ENCODE measurements around the gene GATAD2B.

The GATAD2B gene

DNA sequence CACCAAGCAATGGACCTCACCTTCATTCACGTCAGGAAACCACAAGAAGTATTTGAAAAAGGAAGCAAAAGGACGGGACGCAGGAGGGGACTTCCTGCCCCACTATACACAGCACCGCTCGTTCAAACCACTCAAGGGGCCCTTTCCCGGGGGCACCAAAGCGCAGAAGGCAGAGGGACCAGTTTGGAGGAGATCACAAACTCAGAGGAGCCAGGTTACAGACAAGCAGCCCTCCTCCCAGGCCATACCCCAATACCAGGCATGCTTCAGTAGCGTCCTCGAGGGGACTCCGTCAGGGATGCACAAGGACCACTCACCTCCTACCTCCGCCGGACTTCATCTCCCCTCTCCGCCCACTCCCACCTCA is 35.0 kb upstream of the GATAD2B start:
- no peak for TF ChIP-seq OSR1 (CRISPR knock-in tag; IDR thresholded peaks at IDR 0.05)
- TF ChIP-seq, protein P1, sequence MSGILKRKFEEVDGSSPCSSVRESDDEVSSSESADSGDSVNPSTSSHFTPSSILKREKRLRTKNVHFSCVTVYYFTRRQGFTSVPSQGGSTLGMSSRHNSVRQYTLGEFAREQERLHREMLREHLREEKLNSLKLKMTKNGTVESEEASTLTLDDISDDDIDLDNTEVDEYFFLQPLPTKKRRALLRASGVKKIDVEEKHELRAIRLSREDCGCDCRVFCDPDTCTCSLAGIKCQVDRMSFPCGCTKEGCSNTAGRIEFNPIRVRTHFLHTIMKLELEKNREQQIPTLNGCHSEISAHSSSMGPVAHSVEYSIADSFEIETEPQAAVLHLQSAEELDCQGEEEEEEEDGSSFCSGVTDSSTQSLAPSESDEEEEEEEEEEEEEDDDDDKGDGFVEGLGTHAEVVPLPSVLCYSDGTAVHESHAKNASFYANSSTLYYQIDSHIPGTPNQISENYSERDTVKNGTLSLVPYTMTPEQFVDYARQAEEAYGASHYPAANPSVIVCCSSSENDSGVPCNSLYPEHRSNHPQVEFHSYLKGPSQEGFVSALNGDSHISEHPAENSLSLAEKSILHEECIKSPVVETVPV (CRISPR knock-in tag; IDR thresholded peaks at IDR 0.05) = no peak
- TF ChIP-seq, protein P2, sequence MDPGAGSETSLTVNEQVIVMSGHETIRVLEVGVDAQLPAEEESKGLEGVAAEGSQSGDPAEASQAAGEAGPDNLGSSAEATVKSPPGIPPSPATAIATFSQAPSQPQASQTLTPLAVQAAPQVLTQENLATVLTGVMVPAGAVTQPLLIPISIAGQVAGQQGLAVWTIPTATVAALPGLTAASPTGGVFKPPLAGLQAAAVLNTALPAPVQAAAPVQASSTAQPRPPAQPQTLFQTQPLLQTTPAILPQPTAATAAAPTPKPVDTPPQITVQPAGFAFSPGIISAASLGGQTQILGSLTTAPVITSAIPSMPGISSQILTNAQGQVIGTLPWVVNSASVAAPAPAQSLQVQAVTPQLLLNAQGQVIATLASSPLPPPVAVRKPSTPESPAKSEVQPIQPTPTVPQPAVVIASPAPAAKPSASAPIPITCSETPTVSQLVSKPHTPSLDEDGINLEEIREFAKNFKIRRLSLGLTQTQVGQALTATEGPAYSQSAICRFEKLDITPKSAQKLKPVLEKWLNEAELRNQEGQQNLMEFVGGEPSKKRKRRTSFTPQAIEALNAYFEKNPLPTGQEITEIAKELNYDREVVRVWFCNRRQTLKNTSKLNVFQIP (CRISPR knock-in tag; IDR thresholded peaks at IDR 0.05; ENCODE audit: borderline replicate concordance, low read depth) = no peak
- no peak for TF ChIP-seq ZFP3 (CRISPR knock-in tag; IDR thresholded peaks at IDR 0.05)
- no peak for TF ChIP-seq BACH2 (CRISPR knock-in tag; IDR thresholded peaks at IDR 0.05; ENCODE audit: borderline replicate concordance)
- no peak for TF ChIP-seq ZNF70 (CRISPR knock-in tag; IDR thresholded peaks at IDR 0.05)
- TF ChIP-seq TOX (CRISPR knock-in tag; IDR thresholded peaks at IDR 0.05; ENCODE audit: borderline replicate concordance) = no peak
- no peak for TF ChIP-seq CSDC2 (CRISPR knock-in tag; IDR thresholded peaks at IDR 0.05)
- TF ChIP-seq, protein P3, sequence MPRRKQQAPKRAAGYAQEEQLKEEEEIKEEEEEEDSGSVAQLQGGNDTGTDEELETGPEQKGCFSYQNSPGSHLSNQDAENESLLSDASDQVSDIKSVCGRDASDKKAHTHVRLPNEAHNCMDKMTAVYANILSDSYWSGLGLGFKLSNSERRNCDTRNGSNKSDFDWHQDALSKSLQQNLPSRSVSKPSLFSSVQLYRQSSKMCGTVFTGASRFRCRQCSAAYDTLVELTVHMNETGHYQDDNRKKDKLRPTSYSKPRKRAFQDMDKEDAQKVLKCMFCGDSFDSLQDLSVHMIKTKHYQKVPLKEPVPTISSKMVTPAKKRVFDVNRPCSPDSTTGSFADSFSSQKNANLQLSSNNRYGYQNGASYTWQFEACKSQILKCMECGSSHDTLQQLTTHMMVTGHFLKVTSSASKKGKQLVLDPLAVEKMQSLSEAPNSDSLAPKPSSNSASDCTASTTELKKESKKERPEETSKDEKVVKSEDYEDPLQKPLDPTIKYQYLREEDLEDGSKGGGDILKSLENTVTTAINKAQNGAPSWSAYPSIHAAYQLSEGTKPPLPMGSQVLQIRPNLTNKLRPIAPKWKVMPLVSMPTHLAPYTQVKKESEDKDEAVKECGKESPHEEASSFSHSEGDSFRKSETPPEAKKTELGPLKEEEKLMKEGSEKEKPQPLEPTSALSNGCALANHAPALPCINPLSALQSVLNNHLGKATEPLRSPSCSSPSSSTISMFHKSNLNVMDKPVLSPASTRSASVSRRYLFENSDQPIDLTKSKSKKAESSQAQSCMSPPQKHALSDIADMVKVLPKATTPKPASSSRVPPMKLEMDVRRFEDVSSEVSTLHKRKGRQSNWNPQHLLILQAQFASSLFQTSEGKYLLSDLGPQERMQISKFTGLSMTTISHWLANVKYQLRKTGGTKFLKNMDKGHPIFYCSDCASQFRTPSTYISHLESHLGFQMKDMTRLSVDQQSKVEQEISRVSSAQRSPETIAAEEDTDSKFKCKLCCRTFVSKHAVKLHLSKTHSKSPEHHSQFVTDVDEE (CRISPR knock-in tag; IDR thresholded peaks at IDR 0.05) = no peak
- TF ChIP-seq ISL1 (CRISPR knock-in tag; IDR thresholded peaks at IDR 0.05) = no peak
- TF ChIP-seq ZNF565 (CRISPR knock-in tag; conservative IDR thresholded peaks at IDR 0.05; ENCODE audit: low read depth) = no peak
- no peak for TF ChIP-seq ZC3H10 (CRISPR knock-in tag; IDR thresholded peaks at IDR 0.05)
- peak; percentile 43 for ATAC-seq

DNA sequence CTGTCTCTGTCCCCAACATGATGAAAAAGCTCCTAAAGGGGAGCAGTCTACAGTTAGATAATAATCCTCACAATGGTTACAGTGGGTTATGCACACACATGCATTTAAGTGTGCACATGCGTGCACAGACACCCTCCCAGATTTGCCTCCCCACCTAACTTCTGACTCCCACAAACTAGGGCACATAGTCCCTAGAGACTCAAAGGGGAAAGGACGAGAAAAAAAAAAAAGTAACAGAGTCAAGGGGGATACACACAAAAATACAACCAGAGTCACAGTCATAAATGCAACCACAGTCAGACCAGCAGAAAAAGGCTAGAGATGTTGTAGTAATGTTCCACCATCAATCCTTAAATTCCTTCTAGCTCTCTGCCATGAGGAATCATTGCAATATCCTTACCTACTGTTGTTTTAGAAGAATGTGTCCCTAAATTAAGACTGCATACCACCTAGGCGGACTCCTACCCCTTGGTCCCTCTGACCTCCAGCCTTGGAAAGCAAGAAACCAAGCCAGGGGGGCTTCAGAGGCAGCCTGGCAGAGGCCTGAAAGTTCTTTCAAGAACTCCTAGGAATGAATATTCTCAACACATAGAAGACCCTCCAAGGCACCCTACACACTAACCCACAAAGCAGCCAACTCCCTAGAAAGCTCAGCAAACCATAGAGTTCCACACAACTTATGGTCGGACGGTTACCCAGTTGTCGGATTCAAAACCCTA is 34.4 kb upstream of the GATAD2B start:
- no peak for TF ChIP-seq ZFP3 (CRISPR knock-in tag; IDR thresholded peaks at IDR 0.05)
- TF ChIP-seq, protein P2 (CRISPR knock-in tag; IDR thresholded peaks at IDR 0.05; ENCODE audit: borderline replicate concordance, low read depth) = no peak
- peak; percentile 0; the same call in 1 of the 3 replicates for ATAC-seq

DNA sequence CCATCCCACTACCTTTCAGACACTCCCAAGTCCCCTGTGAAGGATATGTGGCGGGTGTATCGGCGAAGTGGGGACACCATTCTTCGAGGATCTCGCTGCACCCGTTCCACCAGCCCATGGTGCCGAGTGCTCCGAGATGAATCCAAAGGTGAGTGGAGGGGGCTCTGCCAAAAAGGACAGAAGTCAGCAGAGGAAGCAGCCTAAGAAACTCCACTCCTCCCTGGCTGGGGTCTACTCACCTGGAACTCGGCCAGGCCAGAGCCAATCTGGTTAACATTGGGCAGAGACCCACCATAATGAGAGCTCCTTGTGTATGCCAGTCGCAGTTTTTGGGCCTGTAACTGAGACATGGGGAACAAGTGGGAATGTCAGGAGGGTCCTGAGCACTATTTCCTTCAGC is 32.1 kb upstream of the GATAD2B start:
- TF ChIP-seq ZNF565 (CRISPR knock-in tag; conservative IDR thresholded peaks at IDR 0.05; ENCODE audit: low read depth) = no peak
- no peak for TF ChIP-seq GLIS3 (CRISPR knock-in tag; IDR thresholded peaks at IDR 0.05)
- TF ChIP-seq, protein P3 (CRISPR knock-in tag; IDR thresholded peaks at IDR 0.05) = no peak
- no peak for TF ChIP-seq TOX (CRISPR knock-in tag; IDR thresholded peaks at IDR 0.05; ENCODE audit: borderline replicate concordance)
- no peak for TF ChIP-seq ISL1 (CRISPR knock-in tag; IDR thresholded peaks at IDR 0.05)
- no peak for TF ChIP-seq PPARA (CRISPR knock-in tag; IDR thresholded peaks at IDR 0.05; ENCODE audit: borderline replicate concordance)
- TF ChIP-seq ZC3H10 (CRISPR knock-in tag; IDR thresholded peaks at IDR 0.05) = no peak
- TF ChIP-seq ARNTL (CRISPR knock-in tag; IDR thresholded peaks at IDR 0.05; ENCODE audit: borderline replicate concordance, low read depth) = no peak
- no peak for TF ChIP-seq ZFP30 (CRISPR knock-in tag; IDR thresholded peaks at IDR 0.05)
- TF ChIP-seq, protein P2 (CRISPR knock-in tag; IDR thresholded peaks at IDR 0.05; ENCODE audit: borderline replicate concordance, low read depth) = no peak
- no peak for TF ChIP-seq ZFP3 (CRISPR knock-in tag; IDR thresholded peaks at IDR 0.05)
- no peak for TF ChIP-seq SNAI2 (CRISPR knock-in tag; IDR thresholded peaks at IDR 0.05)
- TF ChIP-seq, protein P1 (CRISPR knock-in tag; IDR thresholded peaks at IDR 0.05) = no peak
- no peak for TF ChIP-seq ZNF8 (CRISPR knock-in tag; IDR thresholded peaks at IDR 0.05)
- TF ChIP-seq OSR1 (CRISPR knock-in tag; IDR thresholded peaks at IDR 0.05) = no peak
- TF ChIP-seq, protein P4, sequence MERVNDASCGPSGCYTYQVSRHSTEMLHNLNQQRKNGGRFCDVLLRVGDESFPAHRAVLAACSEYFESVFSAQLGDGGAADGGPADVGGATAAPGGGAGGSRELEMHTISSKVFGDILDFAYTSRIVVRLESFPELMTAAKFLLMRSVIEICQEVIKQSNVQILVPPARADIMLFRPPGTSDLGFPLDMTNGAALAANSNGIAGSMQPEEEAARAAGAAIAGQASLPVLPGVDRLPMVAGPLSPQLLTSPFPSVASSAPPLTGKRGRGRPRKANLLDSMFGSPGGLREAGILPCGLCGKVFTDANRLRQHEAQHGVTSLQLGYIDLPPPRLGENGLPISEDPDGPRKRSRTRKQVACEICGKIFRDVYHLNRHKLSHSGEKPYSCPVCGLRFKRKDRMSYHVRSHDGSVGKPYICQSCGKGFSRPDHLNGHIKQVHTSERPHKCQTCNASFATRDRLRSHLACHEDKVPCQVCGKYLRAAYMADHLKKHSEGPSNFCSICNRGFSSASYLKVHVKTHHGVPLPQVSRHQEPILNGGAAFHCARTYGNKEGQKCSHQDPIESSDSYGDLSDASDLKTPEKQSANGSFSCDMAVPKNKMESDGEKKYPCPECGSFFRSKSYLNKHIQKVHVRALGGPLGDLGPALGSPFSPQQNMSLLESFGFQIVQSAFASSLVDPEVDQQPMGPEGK (CRISPR knock-in tag; IDR thresholded peaks at IDR 0.05; ENCODE audit: borderline replicate concordance) = no peak
- no peak for ATAC-seq
